Measurements from ENCODE around the gene IL22RA1.

GRCh38 chr1:24167008-24167407 is 24.1 kb upstream of the IL22RA1 start:
- TF ChIP-seq SP1 (IDR thresholded peaks at IDR 0.05; ENCODE audit: low read depth, low read length) (no peak), PKNOX1 (IDR thresholded peaks at IDR 0.05) (no peak)
